Skeletal muscle tissue (tissue), 4 donors: ENCODE results near the gene CEP85L. TPM values are rescaled to one million over a fixed set of nuclear protein-coding genes. Genes with fewer than 3 reads are reported as not detected.
"Not testable (repeated sequence)": the region's sequence is repeated elsewhere in the genome, so short reads cannot be mapped to it uniquely, and the experiment has no call there.

Experiments
- H3K27ac ChIP-seq: one replicate; pipeline ENCODE4 v1.7.0; 2013; ENCODE audit warnings: mild to moderate bottlenecking, low read depth, low read length, inconsistent platforms
- H3K27me3 ChIP-seq, 3 donors: one replicate each; pipeline ENCODE4 v1.7.0; 2013; ENCODE audit warnings: low read length in 3 of 3; ENCODE audit not compliant: control insufficient read depth in 3 of 3, insufficient read depth in 3 of 3
- H3K36me3 ChIP-seq, 3 donors: one replicate each; pipeline ENCODE4 v1.7.0; 2013; ENCODE audit warnings: low read length in 3 of 3; ENCODE audit not compliant: control insufficient read depth in 3 of 3, insufficient read depth in 3 of 3
- H3K4me1 ChIP-seq, 3 donors: one replicate each; pipeline ENCODE4 v1.7.0; 2013; ENCODE audit warnings: low read length in 3 of 3, mild to moderate bottlenecking in 3 of 3; ENCODE audit not compliant: control insufficient read depth in 3 of 3, insufficient read depth in 3 of 3
- H3K4me3 ChIP-seq, 3 donors: one replicate each; pipeline ENCODE4 v1.7.0; 2013; ENCODE audit warnings: low read length in 3 of 3
- H3K9ac ChIP-seq, 3 donors: one replicate each; pipeline ENCODE4 v1.7.0; 2013; ENCODE audit warnings: low read length in 3 of 3, mild to moderate bottlenecking in 3 of 3, moderate library complexity in 2 of 3, low read depth in 1 of 3
- H3K9me3 ChIP-seq, 3 donors: one replicate each; pipeline ENCODE4 v1.7.0; 2013; ENCODE audit warnings: low read length in 3 of 3; ENCODE audit not compliant: control insufficient read depth in 3 of 3
- total RNA-seq: library from RNA; depleted of rRNA; stranded (reverse); fragments of >200 nt; gene quantifications from one replicate; pipeline ENCODE4 v1.2.3, GENCODE V29; 2014
- donor health status: Osteomylitis.

CEP85L gene
- total RNA-seq, 1 donor from 2014 or later: 42.3 TPM

DNA sequence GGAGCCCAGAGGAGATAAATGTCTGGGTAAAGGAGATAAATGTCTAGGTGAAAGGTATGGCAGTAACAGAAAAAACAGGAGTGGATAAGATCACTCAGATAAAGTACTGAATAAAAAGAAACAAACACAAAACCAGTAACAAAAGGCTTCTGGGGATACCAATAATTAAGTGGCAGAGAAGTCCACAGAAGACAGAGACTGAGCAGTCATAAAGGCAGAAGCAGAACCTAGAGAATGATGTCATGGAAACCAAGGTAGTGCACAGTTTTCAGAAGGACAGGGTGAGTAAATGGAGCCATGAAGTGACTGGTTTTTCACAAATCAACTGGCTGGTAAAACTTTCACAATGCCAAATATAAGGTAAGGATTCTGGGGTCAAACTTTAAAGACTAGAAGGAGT is 184.2 kb downstream of the CEP85L start:
- no peaks in the 10 kb centered on the region for H3K27me3 ChIP-seq
- no peaks in the 10 kb centered on the region for H3K9me3 ChIP-seq
- no peak overlapping the region for H3K4me3 ChIP-seq
- H3K4me1 ChIP-seq: no peaks in the 10 kb centered on the region
- H3K36me3 ChIP-seq: peaks cover 6 to 32% (median 20%) of the 10 kb centered on the region in 3 donors
- no peak overlapping the region for H3K27ac ChIP-seq
- H3K9ac ChIP-seq: no peak overlapping the region

DNA sequence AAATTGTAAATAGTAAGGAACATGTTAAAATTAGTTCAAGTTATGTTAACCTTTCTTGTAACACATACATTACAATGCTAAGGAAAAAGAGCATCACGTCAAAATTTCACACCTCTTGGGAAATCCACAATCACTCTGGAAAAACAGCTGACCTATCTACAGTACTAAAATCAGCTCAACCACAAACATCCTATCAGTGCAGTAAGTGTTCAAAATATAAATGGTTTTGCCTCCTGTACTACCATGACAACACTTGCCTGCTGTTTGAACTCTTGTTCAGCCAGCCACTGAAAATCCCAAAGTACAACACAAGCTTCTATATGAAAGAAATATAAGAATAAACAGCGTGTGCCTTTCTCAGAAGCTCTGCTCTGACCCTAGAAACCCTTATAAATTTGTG is 186.8 kb downstream of the CEP85L start:
- Histone ChIP-seq H3K9me3 (no peaks in the 10 kb centered on the region), H3K27me3 (no peaks in the 10 kb centered on the region), H3K27ac (no peak overlapping the region), H3K4me3 (no peak overlapping the region), H3K36me3 (peaks cover 6 to 32% (median 20%) of the 10 kb centered on the region in 3 donors), H3K4me1 (no peaks in the 10 kb centered on the region), H3K9ac (no peak overlapping the region)

DNA sequence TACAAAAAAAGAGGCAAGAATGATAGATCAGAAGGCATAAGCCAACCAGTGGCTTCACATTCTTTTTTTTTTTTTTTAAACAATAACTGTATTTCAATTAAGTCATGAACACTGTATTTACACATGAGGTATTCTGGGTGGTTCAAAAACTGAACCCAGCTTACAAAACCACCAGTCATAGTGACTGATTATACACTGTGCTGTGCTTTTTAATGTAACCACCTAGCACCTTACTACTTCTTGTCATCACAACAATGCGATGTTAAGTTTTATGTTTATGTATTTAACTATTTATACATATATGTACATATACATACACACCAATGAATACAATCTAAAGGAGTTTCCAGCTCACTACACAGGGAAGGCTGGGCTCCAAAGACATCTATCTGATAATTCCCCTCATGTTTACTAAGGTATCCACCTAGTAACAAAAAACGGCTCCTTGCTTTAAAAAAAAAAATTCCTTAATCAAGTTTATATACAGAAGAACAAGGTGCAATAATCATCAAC is 190.4 kb downstream of the CEP85L start:
- H3K27me3 ChIP-seq: no peaks in the 10 kb centered on the region
- no peak overlapping the region for H3K9ac ChIP-seq
- H3K36me3 ChIP-seq: peaks cover 0 to 9% (median 8%) of the 10 kb centered on the region in 3 donors
- no peak overlapping the region for H3K27ac ChIP-seq
- H3K4me3 ChIP-seq: no peak overlapping the region
- no peaks in the 10 kb centered on the region for H3K4me1 ChIP-seq
- H3K9me3 ChIP-seq: no peaks in the 10 kb centered on the region

- no peak overlapping the region for H3K27ac ChIP-seq
- no peaks in the 10 kb centered on the region for H3K27me3 ChIP-seq
- no peaks in the 10 kb centered on the region for H3K4me1 ChIP-seq
- no peak overlapping the region for H3K9ac ChIP-seq
- H3K36me3 ChIP-seq: no peaks in the 10 kb centered on the region
- no peak overlapping the region for H3K4me3 ChIP-seq
- peaks cover 0 to 5% (median 4%) of the 10 kb centered on the region in 3 donors for H3K9me3 ChIP-seq
Observed at GRCh38 chr6:118456982-118457381, 194.4 kb downstream of the CEP85L start.

DNA sequence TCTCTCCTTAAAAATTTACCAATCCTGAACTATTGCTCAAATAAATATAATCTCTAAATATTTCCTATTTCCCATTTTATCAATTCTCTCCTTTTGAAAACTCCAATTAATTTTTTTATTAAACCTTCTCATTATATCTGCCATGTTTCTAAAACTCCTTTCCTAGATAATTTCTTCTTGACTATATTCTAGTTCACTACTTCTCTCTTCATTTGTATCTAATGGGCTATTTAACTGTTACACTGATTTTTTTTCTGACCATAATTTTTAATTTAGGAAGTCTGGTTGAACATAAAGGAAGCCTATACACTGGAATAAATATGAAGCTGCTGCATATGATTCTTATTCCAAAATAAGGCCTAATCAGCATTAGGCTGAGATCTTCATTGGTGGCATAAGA is 199.6 kb downstream of the CEP85L start:
- no peak overlapping the region for H3K4me3 ChIP-seq
- no peaks in the 10 kb centered on the region for H3K4me1 ChIP-seq
- H3K9me3 ChIP-seq: peaks cover 5 to 9% (median 6%) of the 10 kb centered on the region in 3 donors
- H3K27me3 ChIP-seq: no peaks in the 10 kb centered on the region
- no peaks in the 10 kb centered on the region for H3K36me3 ChIP-seq
- H3K27ac ChIP-seq: no peak overlapping the region
- no peak overlapping the region for H3K9ac ChIP-seq

DNA sequence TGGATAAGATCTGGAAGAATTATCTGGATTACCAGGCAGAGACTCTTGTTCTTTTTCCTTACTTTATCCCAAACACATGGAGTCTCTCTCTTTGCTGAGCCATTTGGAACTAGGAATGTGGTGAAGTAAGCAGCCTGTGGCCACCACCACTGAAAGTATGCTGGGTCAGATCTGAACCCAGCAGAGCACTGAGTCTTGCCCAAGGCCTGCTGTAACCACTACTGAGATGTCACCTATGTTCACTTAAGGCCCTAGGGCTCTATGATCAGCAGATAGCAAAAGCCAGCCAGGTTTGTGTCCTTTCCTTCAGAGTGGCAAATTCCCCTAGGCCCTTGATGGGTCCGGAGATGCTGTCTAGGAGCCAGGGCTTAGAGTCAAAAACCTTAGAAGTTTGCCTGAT is 206.6 kb downstream of the CEP85L start:
- H3K4me3 ChIP-seq: no peak overlapping the region
- no peak overlapping the region for H3K27ac ChIP-seq
- H3K4me1 ChIP-seq: no peaks in the 10 kb centered on the region
- no peak overlapping the region for H3K9ac ChIP-seq
- no peaks in the 10 kb centered on the region for H3K27me3 ChIP-seq
- H3K9me3 ChIP-seq: peaks cover 0 to 3% (median 0%) of the 10 kb centered on the region in 3 donors
- H3K36me3 ChIP-seq: no peaks in the 10 kb centered on the region

DNA sequence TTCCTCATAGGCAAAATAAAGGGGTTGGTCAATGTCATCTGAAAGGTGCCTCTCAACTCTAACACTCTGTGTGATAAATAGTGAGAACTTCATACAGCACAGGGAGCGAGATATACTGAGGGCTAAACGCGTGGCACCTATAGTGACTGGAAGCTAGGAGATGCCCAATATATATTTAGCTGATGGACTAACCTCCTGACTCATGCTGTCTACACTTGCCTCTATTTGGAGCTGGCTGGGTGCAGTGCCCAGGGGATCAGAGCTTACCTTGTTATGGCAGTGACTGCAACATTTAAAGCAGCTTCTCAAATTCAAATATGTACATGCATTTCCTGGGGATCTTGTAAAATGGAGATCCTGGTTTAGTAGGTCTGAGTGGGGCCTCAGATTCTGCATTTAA is 214.9 kb downstream of the CEP85L start:
- no peaks in the 10 kb centered on the region for H3K36me3 ChIP-seq
- no peak overlapping the region for H3K27ac ChIP-seq
- no peaks in the 10 kb centered on the region for H3K4me1 ChIP-seq
- no peak overlapping the region for H3K9ac ChIP-seq
- no peaks in the 10 kb centered on the region for H3K27me3 ChIP-seq
- no peak overlapping the region for H3K4me3 ChIP-seq
- H3K9me3 ChIP-seq: no peaks in the 10 kb centered on the region

GRCh38 chr6:118434147-118434546 is 217.2 kb downstream of the CEP85L start:
- not testable (repeated sequence) for H3K9ac ChIP-seq, H3K4me3 ChIP-seq, H3K27ac ChIP-seq, H3K4me1 ChIP-seq, H3K36me3 ChIP-seq, H3K27me3 ChIP-seq, H3K9me3 ChIP-seq

DNA sequence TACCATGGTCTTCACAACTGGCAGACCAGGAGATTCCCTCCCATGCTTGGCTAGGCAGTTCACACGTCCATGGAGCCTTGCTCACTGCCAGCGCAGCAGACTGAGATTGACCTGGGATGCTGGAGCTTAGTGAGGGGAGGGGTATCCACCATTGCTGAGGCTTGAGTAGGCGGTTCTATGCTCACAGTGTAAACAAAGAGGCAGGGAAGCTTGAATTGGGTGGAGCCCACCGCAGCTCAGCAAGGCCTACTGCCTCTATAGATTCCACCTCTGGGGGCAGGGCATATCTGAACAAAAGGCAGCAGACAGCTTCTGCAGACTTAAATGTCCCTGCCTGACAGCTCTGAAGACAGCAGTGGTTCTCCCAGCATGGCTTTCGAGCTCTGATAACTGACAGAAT is 230.1 kb downstream of the CEP85L start:
- H3K36me3 ChIP-seq, H3K9ac ChIP-seq, H3K27ac ChIP-seq, H3K9me3 ChIP-seq, H3K27me3 ChIP-seq, H3K4me3 ChIP-seq, H3K4me1 ChIP-seq: not testable (repeated sequence)

DNA sequence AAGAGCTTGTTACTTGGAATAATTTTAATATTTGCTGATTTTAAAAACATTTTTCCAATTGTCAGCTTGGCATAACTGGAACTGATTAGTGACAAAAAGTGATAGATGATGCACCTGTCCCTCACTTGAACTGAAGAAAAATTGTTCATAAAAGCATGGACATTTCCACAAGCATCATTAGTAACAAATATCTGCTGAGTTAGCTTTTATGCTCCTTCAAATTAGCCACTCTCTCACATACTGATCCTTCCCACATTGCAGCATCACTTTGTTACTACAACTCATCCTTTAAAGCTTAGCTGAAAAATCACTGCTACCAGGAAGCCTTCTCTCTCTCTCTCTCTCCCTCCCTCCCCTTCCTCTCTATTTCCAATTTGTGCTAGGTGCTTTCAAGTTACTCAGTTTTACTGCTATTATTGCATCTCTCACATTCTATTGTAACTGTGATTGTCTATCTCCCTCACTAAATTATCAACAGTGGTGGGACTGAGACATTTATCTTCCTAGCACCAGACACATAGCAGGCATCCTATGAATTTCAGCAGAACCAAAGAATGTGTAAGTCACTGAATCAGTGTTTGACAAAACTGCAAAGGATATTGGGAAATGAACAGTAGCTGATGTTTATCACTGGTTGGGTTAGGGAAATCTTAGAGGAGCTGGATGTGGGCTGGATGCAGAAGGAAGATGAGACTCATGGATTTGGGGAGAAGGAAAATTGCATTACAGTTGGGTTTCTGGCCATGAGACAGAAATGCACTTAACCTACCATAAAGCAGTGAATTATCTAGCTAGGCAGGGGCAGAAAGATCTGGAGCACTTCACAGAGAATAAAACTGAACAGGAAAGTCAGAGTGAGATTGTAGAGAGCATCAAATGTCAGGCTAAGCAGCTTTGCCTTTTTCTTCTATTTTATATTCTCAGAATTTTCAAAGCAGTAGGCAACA is 231.7 kb downstream of the CEP85L start:
- Histone ChIP-seq H3K9ac (no peak overlapping the region), H3K4me3 (no peak overlapping the region), H3K9me3 (peaks cover 0 to 3% (median 0%) of the 10 kb centered on the region in 3 donors), H3K4me1 (no peaks in the 10 kb centered on the region), H3K36me3 (no peaks in the 10 kb centered on the region), H3K27me3 (no peaks in the 10 kb centered on the region), H3K27ac (no peak overlapping the region)
